Activated T-cell treated with anti-CD3 and anti-CD28 coated beads for 48 hours (primary cell): ENCODE measurements around the gene KIAA1217.

Experiments used
- DNase-seq: peaks from one replicate; pipeline ENCODE4 v3.0.0-alpha.2; 2020; ENCODE audit warnings: low read depth

Gene KIAA1217

GRCh38 chr10:24374134-24374915 lies 165.4 kb downstream of the KIAA1217 start:
- no peak for DNase-seq

DNA sequence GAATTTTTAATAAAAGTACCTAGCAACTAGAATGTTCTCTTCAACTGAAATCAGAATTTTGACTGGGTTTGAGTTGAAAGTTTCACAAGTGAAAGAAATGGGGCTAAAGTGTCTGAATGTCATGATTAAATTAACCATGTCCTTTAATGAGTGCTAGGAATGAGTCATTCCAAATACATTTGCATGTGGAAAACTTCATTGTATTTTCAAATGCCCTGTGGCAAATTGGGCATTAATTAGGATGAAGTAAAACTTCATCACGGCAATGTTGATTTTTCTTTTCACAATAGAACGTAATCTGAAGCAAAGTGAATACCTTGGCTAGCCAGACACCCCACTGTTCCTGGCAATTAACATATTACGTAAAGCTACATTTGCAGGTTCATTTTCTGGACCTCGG lies 166.6 kb downstream of the KIAA1217 start:
- no peak for DNase-seq

DNA sequence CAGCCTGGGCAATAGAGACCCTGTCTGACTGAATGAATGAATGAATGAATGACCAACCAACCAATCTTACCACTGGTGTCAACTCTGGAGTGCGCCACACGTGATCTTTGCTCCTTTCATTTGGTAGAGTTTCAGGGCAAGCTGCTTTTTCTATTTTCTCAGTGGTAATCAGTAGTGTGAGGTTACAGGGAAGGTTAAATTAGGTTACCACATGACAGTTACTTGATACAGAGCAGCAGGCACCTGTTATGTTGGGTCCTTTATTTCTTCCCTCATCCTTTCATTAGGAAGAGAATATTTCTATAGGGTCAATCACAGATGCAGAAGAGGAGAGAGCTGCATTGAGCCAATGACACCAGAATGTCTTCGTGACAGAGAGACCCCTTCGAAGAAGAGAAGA lies 167.8 kb downstream of the KIAA1217 start:
- DNase-seq: no peak

DNA sequence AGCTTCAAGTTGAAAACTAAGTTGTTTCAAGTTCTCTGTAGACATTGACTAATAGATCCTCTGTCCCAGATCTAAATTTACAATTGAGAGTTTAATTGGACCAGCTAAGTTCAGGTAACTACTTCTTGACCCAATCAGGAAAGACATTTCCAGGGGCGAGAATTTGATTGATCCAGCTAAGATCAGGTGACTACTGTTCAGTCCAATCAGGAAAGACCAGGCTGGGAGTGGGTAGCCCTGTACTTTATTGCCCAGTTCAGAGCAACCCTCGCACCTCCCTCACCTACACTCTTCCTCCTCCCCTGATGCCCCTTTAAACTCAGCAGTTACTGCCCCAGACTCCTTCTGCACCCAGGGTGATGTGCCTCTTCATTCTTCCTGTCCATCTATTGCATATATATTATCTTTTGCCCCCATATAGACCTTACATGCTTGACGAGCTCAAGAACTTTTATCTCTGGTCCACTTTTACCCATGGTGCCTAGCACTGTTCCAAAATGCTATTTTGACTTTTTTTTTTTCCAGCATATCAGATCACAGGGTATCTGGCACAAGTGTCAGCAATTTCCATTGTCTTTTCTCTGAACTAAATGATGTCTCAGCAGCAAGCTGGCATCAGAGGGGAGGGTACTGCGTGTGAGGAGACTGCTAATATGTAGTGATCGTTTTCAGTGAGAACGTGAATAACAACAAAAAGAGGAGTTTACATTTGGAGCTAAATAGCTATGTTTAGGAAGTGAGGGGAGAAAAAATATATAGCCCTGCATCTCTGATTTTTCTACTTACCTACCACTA lies 169.4 kb downstream of the KIAA1217 start:
- no peak for DNase-seq

DNA sequence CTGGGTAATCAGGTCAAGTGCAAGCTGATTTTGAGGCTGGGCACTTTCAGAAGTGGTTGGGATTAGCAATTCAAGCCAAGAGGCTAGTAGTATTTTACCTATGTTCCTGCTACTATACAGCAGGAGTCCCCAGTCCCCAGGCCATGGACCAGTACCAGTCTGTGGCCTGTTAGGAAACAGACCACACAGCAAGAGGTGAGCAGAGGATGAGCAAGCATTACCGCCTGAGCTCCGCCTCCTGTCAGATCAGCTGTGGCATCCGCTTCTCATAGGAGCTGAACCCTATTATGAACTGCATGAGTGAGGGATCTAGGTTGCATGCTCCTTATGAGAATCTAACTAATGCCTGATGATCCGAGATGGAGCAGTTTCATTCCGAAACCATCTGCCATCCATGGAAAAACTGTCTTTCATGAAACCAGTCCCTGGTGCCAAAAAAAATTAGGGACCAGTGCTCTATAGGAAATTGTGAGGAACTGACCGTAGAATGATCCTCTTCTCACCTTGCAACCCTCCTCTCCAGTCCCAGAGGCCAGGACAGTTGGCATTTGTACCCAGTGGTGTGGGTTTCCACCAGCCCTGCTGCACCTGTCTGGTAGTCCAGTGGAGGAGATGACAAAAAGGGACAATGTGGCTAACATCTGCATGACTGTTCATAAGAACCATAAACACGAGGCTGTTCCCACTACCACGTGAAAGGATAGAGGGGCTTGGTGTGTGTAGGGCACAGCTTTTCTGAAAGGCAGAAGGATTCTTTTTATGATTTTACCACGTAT lies 172.5 kb downstream of the KIAA1217 start:
- no peak for DNase-seq

GRCh38 chr10:24382045-24382444 lies 173.1 kb downstream of the KIAA1217 start:
- no peak for DNase-seq

- DNase-seq: peak; percentile 12
Observed at GRCh38 chr10:24382596-24382978, 173.6 kb downstream of the KIAA1217 start.

DNA sequence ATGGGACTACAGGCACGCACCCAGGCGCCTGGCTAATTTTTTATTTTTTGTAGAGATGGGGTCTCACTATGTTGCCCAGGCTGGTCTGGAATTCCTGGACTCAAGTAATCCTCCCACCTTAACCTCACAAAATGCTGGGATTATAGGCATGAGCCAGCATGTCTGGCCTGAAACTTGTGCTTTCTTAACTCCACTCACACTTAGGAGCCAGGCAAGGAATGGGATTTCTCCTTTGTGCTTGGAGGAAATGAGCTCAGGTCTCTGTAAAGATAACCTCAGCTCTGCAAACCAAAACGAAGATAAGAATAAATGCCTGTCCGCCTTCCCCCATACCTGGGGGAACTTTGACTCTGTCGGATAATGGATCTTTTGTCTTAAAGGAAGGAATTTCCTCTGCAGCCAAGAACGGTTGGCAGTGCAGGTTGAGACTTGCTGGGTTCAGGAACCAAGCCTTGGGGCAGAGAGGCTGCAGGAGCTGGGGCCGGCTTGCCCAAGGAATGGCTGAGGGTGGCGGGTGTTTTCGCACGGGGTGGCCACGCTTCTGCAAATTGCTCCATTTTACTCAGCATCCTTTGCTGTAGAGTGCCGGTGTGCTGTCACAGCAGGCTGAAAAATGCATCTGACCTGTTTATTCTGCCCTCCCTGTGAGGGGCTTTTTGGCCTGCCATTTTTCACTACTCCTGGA lies 174.2 kb downstream of the KIAA1217 start:
- DNase-seq: no peak

DNA sequence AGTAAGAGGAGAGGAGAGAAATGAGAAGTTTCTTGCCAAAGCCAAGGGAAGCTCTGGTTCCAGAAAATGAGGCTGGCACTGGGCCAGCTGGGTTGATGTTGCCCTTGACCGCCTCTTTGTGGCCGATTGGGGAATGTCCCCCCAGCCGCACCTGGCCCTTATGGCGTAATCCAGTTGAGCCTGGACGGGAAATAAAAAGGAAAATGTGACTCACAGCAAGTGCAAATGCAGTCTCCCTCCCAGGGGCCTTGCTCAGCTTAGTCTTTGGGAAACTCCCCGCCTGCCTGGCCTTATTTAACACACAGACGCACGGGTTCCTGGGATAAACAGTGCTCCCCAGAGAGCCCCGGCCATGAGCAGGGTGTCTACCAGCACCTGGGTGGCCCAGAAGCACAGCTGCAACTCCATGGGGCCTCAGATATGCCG lies 174.8 kb downstream of the KIAA1217 start:
- DNase-seq: peak; percentile 34

- no peak for DNase-seq
Observed at GRCh38 chr10:24384954-24385353, 176.0 kb downstream of the KIAA1217 start.

DNA sequence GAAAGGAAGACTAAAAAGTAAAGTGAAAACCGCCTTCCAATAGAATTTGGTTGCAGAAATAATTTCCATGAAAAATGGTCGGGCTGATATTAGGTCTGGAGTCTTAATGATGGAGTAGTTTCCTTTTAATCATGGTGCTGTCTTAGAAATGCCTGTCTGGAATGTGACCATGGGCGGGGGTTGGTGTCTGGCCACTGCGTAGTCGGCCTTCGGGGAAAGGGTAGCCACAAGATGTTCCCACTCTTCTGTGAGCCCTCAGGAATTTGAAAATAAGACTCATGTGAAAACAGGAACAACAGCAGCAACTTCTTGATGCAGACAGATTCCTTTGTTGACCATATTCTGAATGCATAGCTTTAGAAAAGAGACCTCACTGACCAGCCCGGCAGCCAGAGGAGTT lies 176.8 kb downstream of the KIAA1217 start:
- DNase-seq: no peak

- no peak for DNase-seq
Observed at GRCh38 chr10:24390146-24390700, 181.3 kb downstream of the KIAA1217 start.

GRCh38 chr10:24390746-24391145 lies 181.8 kb downstream of the KIAA1217 start:
- DNase-seq: no peak

DNA sequence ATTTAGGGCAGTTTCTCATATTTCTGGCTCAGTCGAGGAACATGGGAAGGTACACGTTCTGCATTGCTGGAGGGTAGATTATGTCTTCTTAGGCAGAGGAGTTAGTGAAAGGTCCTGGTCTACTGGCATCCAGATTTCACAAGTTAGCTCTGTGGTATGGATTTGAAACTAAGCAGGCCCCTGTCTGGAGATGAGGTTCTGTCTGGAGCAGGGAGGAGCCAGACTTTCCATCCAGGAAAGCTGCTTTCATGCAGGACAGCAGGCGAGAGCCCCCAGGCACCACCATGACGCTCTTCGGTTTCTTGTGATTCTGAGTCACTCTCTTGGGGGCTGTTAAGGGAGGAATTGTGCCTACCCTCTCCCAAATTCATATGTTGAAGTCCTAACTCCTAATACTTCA lies 184.3 kb downstream of the KIAA1217 start:
- DNase-seq: no peak

GRCh38 chr10:24394461-24395190 lies 185.7 kb downstream of the KIAA1217 start:
- no peak for DNase-seq

DNA sequence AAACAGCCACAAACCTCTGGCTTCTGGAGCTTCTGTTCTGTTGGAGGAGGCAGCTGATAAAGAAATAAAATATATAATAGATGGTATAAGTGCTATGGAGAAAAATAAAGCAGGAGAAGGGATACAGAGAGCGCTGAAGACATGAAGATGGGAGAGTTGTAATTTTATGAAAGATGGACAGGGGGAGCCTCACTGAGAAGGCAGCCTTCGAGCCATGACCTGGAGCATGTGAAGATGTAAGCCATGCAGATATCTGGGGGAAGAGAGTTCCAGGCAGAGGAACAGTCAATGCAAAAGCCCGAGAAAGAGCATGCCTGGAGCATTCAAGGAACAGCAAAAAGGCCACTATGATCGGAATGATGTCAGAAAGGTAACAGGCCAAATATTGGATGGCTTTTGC lies 187.5 kb downstream of the KIAA1217 start:
- DNase-seq: no peak

DNA sequence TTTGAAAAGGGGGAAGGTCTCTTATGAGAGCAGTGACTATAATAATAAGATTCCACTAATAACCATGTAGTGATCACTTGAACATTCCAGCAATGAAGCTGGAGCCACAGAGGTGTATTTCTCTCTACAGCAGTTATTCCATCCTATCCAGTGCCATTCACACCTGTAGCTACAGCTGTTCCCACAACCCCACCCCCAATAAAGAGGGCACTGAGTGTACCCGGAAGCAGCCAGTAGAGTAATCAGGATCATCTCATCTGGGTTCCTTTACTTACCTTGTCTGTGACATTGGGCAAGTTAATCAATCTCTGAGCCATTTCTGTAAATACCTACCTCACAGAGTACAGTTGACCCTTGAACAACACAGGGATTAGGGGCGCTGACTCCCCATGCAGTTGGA lies 188.7 kb downstream of the KIAA1217 start:
- no peak for DNase-seq

DNA sequence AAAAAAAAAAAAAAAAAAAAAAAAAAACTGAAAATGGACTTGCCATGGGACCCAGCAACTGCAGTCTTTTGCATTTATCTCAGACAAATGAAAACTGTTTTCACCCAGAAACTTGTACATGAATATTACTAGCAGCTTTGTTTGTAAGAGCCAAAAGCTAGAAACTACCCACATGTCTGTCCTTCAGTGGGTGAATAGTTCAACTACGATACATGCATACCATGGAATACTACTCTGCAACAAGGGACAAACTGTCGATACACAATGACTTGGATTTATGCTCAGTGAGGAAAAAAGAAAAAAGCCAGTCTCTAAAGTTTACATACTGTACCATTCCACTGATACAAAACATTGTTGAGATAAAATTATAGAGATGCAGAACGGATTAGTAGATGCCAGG lies 195.6 kb downstream of the KIAA1217 start:
- no peak for DNase-seq

GRCh38 chr10:24405635-24406034 lies 196.7 kb downstream of the KIAA1217 start:
- no peak for DNase-seq

- no peak for DNase-seq
Observed at GRCh38 chr10:24406809-24407483, 198.0 kb downstream of the KIAA1217 start.
